ENCODE results near the gene ACTN4. TPM values are rescaled to one million over a fixed set of nuclear protein-coding genes. Genes with fewer than 3 reads are reported as not detected.

The ACTN4 gene
- total RNA-seq, 1 donor from 2014 or later: 744 TPM

- Mint-ChIP-seq H3K9me3 (ENCODE audit: unreplicated experiment) (peaks cover 5% of the 10 kb centered on the region), H3K27me3 (ENCODE audit: unreplicated experiment) (peaks cover 21% of the 10 kb centered on the region), H3K27ac (ENCODE audit: unreplicated experiment) (peak overlapping the region; percentile 80), H3K4me3 (ENCODE audit: unreplicated experiment) (peak overlapping the region; percentile 100), H3K4me1 (ENCODE audit: unreplicated experiment) (peaks cover 67% of the 10 kb centered on the region), H3K36me3 (ENCODE audit: low read depth, unreplicated experiment) (peaks cover 17% of the 10 kb centered on the region)
- TF ChIP-seq CTCF (IDR thresholded peaks at IDR 0.05; ENCODE audit: unreplicated experiment): no peak
- no peak for DNase-seq (ENCODE audit: low spot score)
Measured at GRCh38 chr19:38650172-38650775, 2.8 kb downstream of the ACTN4 start.

GRCh38 chr19:38650911-38651584 is 3.6 kb downstream of the ACTN4 start:
- Mint-ChIP-seq H3K36me3 (ENCODE audit: low read depth, unreplicated experiment) (peaks cover 17% of the 10 kb centered on the region), H3K27ac (ENCODE audit: unreplicated experiment) (peak overlapping the region; percentile 88), H3K4me1 (ENCODE audit: unreplicated experiment) (peaks cover 75% of the 10 kb centered on the region), H3K9me3 (ENCODE audit: unreplicated experiment) (peaks cover 5% of the 10 kb centered on the region), H3K4me3 (ENCODE audit: unreplicated experiment) (peak overlapping the region; percentile 100), H3K27me3 (ENCODE audit: unreplicated experiment) (peaks cover 22% of the 10 kb centered on the region)
- no peak for TF ChIP-seq CTCF (IDR thresholded peaks at IDR 0.05; ENCODE audit: unreplicated experiment)
- no peak for DNase-seq (ENCODE audit: low spot score)

GRCh38 chr19:38653028-38653571 is 5.7 kb downstream of the ACTN4 start:
- no peak for TF ChIP-seq CTCF (IDR thresholded peaks at IDR 0.05; ENCODE audit: unreplicated experiment)
- no peak for DNase-seq (ENCODE audit: low spot score)
- peaks cover 5% of the 10 kb centered on the region for H3K9me3 Mint-ChIP-seq (ENCODE audit: unreplicated experiment)
- no peak overlapping the region for H3K4me3 Mint-ChIP-seq (ENCODE audit: unreplicated experiment)
- peaks cover 24% of the 10 kb centered on the region for H3K36me3 Mint-ChIP-seq (ENCODE audit: low read depth, unreplicated experiment)
- peaks cover 25% of the 10 kb centered on the region for H3K27me3 Mint-ChIP-seq (ENCODE audit: unreplicated experiment)
- H3K4me1 Mint-ChIP-seq (ENCODE audit: unreplicated experiment): peaks cover 89% of the 10 kb centered on the region
- peak overlapping the region; percentile 96 for H3K27ac Mint-ChIP-seq (ENCODE audit: unreplicated experiment)

GRCh38 chr19:38654628-38655055 is 7.2 kb downstream of the ACTN4 start:
- Mint-ChIP-seq H3K4me3 (ENCODE audit: unreplicated experiment) (peak overlapping the region; percentile 68), H3K4me1 (ENCODE audit: unreplicated experiment) (peaks cover 89% of the 10 kb centered on the region), H3K27ac (ENCODE audit: unreplicated experiment) (peak overlapping the region; percentile 96), H3K27me3 (ENCODE audit: unreplicated experiment) (peaks cover 12% of the 10 kb centered on the region), H3K9me3 (ENCODE audit: unreplicated experiment) (no peaks in the 10 kb centered on the region), H3K36me3 (ENCODE audit: low read depth, unreplicated experiment) (peaks cover 17% of the 10 kb centered on the region)
- TF ChIP-seq CTCF (IDR thresholded peaks at IDR 0.05; ENCODE audit: unreplicated experiment): no peak
- DNase-seq (ENCODE audit: low spot score): peak; percentile 37

Measured in endothelial cell (in vitro differentiated cells).